Astrocyte (in vitro differentiated cells and primary cell): ENCODE results near the gene KRTAP5-11. TPM values are rescaled to one million over a fixed set of nuclear protein-coding genes. Genes with fewer than 3 reads are reported as not detected.
"Not testable (repeated sequence)": the region's sequence is repeated elsewhere in the genome, so short reads cannot be mapped to it uniquely, and the experiment has no call there.

Experiments
- DNase-seq: peaks from one replicate; pipeline ENCODE4 v3.0.0-alpha.2; 2010; ENCODE audit warnings: low read depth
- FAIRE-seq: peaks from 2 replicates; lab custom pipeline; 2011; peaks lifted over from hg19 to GRCh38; lab: Jason Lieb, UNC
- H2AFZ ChIP-seq: 2 replicates; pipeline ENCODE4 v1.6.0; 2012; ENCODE audit warnings: low read depth, low read length, inconsistent platforms
- H3K27ac ChIP-seq: 2 replicates; pipeline ENCODE4 v1.5.1; 2011; ENCODE audit warnings: low read depth, low read length, inconsistent platforms
- H3K27me3 ChIP-seq: 2 replicates; pipeline ENCODE4 v1.6.0; 2011; ENCODE audit warnings: low read length, inconsistent platforms; ENCODE audit not compliant: insufficient read depth
- H3K36me3 ChIP-seq: 2 replicates; pipeline ENCODE4 v1.5.1; 2011; ENCODE audit warnings: low read length, inconsistent platforms; ENCODE audit not compliant: insufficient read depth
- H3K4me1 ChIP-seq: 2 replicates; pipeline ENCODE4 v1.5.1; 2011; ENCODE audit warnings: low read length, inconsistent platforms; ENCODE audit not compliant: insufficient read depth
- H3K4me2 ChIP-seq: 2 replicates; pipeline ENCODE4 v1.6.0; 2012; ENCODE audit warnings: low read length, inconsistent platforms
- H3K4me3 ChIP-seq: 2 replicates; pipeline ENCODE4 v1.5.1; 2011; ENCODE audit warnings: low read depth, mild to moderate bottlenecking, low read length, inconsistent platforms; ENCODE audit not compliant: insufficient read depth
- H3K79me2 ChIP-seq: 2 replicates; pipeline ENCODE4 v1.6.0; 2012; ENCODE audit warnings: mild to moderate bottlenecking, low read length, inconsistent platforms; ENCODE audit not compliant: insufficient read depth
- H3K9ac ChIP-seq: 2 replicates; pipeline ENCODE4 v1.6.0; 2012; ENCODE audit warnings: mild to moderate bottlenecking, low read length, inconsistent platforms
- H3K9me3 ChIP-seq: 2 replicates; pipeline ENCODE4 v1.5.1; 2012; ENCODE audit warnings: low read depth, mild to moderate bottlenecking, low read length, inconsistent platforms; ENCODE audit not compliant: insufficient read depth
- H4K20me1 ChIP-seq: 2 replicates; pipeline ENCODE4 v1.6.0; 2012; ENCODE audit warnings: low read length, inconsistent platforms; ENCODE audit not compliant: insufficient read depth
- H3K27ac Mint-ChIP-seq: one replicate; pipeline ENCODE4 v1.8.0; 2021; ENCODE audit warnings: mild to moderate bottlenecking, mixed read lengths; ENCODE audit not compliant: unreplicated experiment
- H3K27me3 Mint-ChIP-seq: one replicate; pipeline ENCODE4 v1.8.0; 2021; ENCODE audit warnings: low read depth, mixed read lengths; ENCODE audit not compliant: unreplicated experiment
- H3K36me3 Mint-ChIP-seq: one replicate; pipeline ENCODE4 v1.8.0; 2021; ENCODE audit warnings: low read depth, mixed read lengths; ENCODE audit not compliant: unreplicated experiment
- H3K4me1 Mint-ChIP-seq: one replicate; pipeline ENCODE4 v1.8.0; 2021; ENCODE audit warnings: low read depth, mixed read lengths; ENCODE audit not compliant: unreplicated experiment
- H3K4me3 Mint-ChIP-seq: one replicate; pipeline ENCODE4 v1.8.0; 2021; ENCODE audit warnings: mild to moderate bottlenecking, moderate library complexity, mixed read lengths; ENCODE audit not compliant: unreplicated experiment
- H3K9me3 Mint-ChIP-seq: one replicate; pipeline ENCODE4 v1.8.0; 2021; ENCODE audit warnings: mild to moderate bottlenecking, mixed read lengths; ENCODE audit not compliant: unreplicated experiment
- total RNA-seq: library from RNA; stranded (reverse); gene quantifications from 2 replicates; pipeline ENCODE4 v1.2.1, GENCODE V29; 2021

Gene KRTAP5-11
- total RNA-seq, 1 donor from 2014 or later: not detected

DNA sequence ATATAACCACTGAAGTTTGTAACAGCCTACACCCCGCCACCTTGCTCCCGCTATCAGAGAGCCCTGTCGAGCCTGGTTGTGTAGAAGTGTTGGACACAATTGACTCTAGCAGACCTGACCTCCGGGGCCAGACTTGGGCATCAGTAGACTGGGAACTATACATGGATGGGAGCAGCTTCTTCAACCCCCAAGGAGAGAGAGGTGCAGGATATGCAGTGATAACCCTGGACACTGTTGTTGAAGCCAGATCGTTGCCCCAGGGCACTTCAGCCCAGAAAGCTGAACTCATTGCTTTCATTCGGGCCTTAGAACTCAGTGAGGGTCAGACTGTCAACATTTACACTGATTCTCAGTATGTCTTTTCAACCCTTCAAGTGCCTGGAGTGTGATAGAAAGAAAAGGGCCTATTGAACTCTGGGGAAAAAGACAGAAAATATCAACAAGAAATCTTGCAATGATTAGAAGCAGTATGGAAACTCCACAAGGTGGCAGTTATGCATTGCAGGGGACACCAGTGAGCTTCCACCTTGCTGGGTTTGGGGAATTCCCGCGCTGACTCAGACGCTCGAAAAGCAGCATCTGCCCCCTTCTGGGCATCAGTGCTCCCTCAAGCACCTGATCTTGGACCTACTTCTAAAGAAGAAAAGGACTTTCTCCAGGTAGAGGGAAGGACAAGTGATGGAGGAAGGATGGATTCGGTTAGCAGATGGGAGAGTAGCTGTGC, 6.3 kb upstream of the KRTAP5-11 start:
- peaks cover 13% of the 10 kb centered on the region for H3K4me1 Mint-ChIP-seq
- peaks cover 25% of the 10 kb centered on the region for H3K27me3 Mint-ChIP-seq
- H3K36me3 Mint-ChIP-seq, H2AFZ ChIP-seq, H3K9ac ChIP-seq, H3K36me3 ChIP-seq, H4K20me1 ChIP-seq, H3K27ac ChIP-seq, H3K4me1 ChIP-seq, H3K27ac Mint-ChIP-seq, H3K27me3 ChIP-seq, H3K4me3 Mint-ChIP-seq, H3K4me3 ChIP-seq, H3K9me3 Mint-ChIP-seq, H3K79me2 ChIP-seq, H3K4me2 ChIP-seq, H3K9me3 ChIP-seq, FAIRE-seq, DNase-seq: not testable (repeated sequence)

DNA sequence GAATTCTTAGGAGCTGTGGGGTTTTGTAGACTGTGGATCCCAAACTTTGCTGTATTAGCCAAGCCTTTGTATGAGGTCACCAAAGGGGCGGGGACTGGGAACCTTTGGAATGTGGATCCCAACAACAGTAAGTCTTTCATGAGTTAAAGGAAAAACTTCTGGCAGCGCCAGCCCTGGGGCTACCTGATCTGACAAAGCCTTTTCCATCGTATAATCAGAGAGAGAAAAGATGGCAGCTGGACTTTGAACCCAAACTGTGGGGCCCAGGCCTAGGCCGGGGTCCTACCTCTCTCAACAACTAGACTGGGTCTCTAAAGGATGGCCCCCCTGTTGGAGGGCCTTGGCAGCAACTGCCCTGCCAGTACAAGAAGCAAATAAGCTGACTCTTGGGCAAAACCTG, 5.6 kb upstream of the KRTAP5-11 start:
- H3K79me2 ChIP-seq, DNase-seq, FAIRE-seq, H3K4me3 Mint-ChIP-seq, H2AFZ ChIP-seq, H3K27ac ChIP-seq, H3K9ac ChIP-seq, H3K27ac Mint-ChIP-seq, H3K9me3 Mint-ChIP-seq, H3K4me1 ChIP-seq, H3K36me3 ChIP-seq, H3K27me3 ChIP-seq, H4K20me1 ChIP-seq, H3K9me3 ChIP-seq, H3K4me3 ChIP-seq, H3K36me3 Mint-ChIP-seq, H3K4me2 ChIP-seq: not testable (repeated sequence)
- peaks cover 13% of the 10 kb centered on the region for H3K4me1 Mint-ChIP-seq
- H3K27me3 Mint-ChIP-seq: peaks cover 23% of the 10 kb centered on the region

GRCh38 chr11:71585673-71586072, 3.0 kb upstream of the KRTAP5-11 start:
- not testable (repeated sequence) for H3K27ac ChIP-seq, H3K4me3 ChIP-seq, H3K27me3 ChIP-seq, H3K4me3 Mint-ChIP-seq, H3K9me3 Mint-ChIP-seq, H3K9ac ChIP-seq, H3K79me2 ChIP-seq, H4K20me1 ChIP-seq, H3K4me1 ChIP-seq, H3K4me2 ChIP-seq, H3K9me3 ChIP-seq, FAIRE-seq, H3K36me3 Mint-ChIP-seq, H3K36me3 ChIP-seq, DNase-seq, H2AFZ ChIP-seq, H3K27ac Mint-ChIP-seq
- Mint-ChIP-seq H3K4me1 (peaks cover 19% of the 10 kb centered on the region), H3K27me3 (peaks cover 23% of the 10 kb centered on the region)

DNA sequence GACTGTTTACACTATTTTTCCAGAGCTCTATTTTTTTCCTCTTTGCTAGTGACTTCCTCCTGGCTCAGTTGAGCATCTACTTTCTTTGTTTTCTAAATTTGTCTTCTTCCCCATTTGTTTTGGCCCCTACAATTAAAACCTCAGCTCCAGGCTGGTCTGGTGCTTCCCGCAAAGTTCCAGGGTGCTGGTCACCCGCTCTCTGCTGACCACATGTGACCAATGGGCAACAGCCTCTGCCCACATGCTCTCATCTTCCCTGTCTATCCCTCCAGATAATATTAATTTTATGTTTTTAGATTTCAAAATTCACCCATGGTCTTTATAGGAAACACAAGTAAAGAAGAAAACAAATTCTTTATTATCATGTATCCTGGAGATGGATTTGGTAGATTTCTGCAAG, 294 bp upstream of the KRTAP5-11 start:
- H3K4me1 ChIP-seq, H2AFZ ChIP-seq, H3K36me3 ChIP-seq, H4K20me1 ChIP-seq, H3K9me3 Mint-ChIP-seq, H3K4me3 ChIP-seq, H3K4me2 ChIP-seq, H3K9ac ChIP-seq, H3K36me3 Mint-ChIP-seq, FAIRE-seq, H3K27ac ChIP-seq, DNase-seq, H3K27ac Mint-ChIP-seq, H3K79me2 ChIP-seq, H3K27me3 ChIP-seq, H3K9me3 ChIP-seq, H3K4me3 Mint-ChIP-seq: not testable (repeated sequence)
- H3K4me1 Mint-ChIP-seq: peaks cover 24% of the 10 kb centered on the region
- peaks cover 17% of the 10 kb centered on the region for H3K27me3 Mint-ChIP-seq
